Liver (tissue), 3 donors: ENCODE results near the gene ILF3.

ENCODE experiments used
- RXRA ChIP-seq, 2 donors: IDR thresholded peaks; 2 replicates each; pipeline ENCODE4 v1.6.1; 2017 to 2018; ENCODE audit warnings: antibody characterized with exemption in 2 of 2, mild to moderate bottlenecking in 1 of 2
- TF ChIP-seq, protein P1 (sequence below): fragments of 150-350 bp; IDR thresholded peaks from 2 replicates; pipeline ENCODE4 v1.5.1; 2017; ENCODE audit warnings: improper control_type of control experiment, low read depth, low read length; ENCODE audit not compliant: missing input control
- donor health status: healthy.
- donor health status: healthy.

DNA sequence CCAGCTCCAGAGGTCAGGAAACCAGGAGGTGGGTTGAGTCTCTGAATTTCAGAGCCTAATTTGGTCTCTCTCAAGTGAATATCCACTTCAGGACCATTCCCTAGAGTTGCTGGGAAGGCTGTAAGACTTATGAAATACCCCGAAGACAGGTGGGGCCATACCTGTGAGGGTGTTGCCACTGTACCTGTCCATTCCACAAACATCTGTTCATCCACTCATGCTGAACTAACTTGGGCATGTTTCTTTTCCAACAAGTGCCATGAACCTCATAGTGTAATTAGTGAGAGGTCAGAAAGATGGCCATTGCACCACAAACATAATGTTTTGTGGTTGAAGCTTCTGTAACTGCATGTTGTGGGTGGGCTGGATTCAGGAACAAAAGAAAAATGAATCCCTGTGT lies 7.8 kb downstream of the ILF3 start:
- no peak for TF ChIP-seq RXRA (IDR thresholded peaks at IDR 0.05)
- TF ChIP-seq, protein P1, sequence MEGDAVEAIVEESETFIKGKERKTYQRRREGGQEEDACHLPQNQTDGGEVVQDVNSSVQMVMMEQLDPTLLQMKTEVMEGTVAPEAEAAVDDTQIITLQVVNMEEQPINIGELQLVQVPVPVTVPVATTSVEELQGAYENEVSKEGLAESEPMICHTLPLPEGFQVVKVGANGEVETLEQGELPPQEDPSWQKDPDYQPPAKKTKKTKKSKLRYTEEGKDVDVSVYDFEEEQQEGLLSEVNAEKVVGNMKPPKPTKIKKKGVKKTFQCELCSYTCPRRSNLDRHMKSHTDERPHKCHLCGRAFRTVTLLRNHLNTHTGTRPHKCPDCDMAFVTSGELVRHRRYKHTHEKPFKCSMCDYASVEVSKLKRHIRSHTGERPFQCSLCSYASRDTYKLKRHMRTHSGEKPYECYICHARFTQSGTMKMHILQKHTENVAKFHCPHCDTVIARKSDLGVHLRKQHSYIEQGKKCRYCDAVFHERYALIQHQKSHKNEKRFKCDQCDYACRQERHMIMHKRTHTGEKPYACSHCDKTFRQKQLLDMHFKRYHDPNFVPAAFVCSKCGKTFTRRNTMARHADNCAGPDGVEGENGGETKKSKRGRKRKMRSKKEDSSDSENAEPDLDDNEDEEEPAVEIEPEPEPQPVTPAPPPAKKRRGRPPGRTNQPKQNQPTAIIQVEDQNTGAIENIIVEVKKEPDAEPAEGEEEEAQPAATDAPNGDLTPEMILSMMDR: no peak
